ENCODE data around the gene CDK2. TPM values are rescaled to one million over a fixed set of nuclear protein-coding genes. Genes with fewer than 3 reads are reported as not detected.

The CDK2 gene
- total and polyA plus RNA-seq, 9 of the 15 experiments (the other 6 are each of a cell fraction or from before 2014, with no cell fraction given) = 17.4 to 213 (median 109) TPM

DNA sequence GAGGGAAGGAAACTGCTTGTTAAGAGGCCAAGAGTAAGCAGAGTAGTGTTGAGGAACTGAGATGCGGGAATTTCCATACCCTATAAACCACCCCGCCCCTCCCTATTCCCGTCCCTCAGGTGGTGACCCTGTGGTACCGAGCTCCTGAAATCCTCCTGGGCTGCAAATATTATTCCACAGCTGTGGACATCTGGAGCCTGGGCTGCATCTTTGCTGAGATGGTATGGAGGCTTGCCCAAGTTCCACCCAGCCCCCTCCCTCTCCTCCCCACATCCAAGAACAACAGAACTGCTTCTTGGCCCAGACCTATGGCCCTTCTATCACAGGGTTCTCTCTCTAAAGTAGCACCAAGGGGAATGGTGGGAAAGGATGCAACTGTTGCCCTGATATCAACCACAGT, 2.7 kb downstream of the CDK2 start (continued):
- no peak for TF ChIP-seq ARID3B (CRISPR knock-in tag; IDR thresholded peaks at IDR 0.05; ENCODE audit: borderline replicate concordance)
- no peak for TF ChIP-seq MIER1 (IDR thresholded peaks at IDR 0.05; ENCODE audit: low read depth)
- TF ChIP-seq, protein P1, sequence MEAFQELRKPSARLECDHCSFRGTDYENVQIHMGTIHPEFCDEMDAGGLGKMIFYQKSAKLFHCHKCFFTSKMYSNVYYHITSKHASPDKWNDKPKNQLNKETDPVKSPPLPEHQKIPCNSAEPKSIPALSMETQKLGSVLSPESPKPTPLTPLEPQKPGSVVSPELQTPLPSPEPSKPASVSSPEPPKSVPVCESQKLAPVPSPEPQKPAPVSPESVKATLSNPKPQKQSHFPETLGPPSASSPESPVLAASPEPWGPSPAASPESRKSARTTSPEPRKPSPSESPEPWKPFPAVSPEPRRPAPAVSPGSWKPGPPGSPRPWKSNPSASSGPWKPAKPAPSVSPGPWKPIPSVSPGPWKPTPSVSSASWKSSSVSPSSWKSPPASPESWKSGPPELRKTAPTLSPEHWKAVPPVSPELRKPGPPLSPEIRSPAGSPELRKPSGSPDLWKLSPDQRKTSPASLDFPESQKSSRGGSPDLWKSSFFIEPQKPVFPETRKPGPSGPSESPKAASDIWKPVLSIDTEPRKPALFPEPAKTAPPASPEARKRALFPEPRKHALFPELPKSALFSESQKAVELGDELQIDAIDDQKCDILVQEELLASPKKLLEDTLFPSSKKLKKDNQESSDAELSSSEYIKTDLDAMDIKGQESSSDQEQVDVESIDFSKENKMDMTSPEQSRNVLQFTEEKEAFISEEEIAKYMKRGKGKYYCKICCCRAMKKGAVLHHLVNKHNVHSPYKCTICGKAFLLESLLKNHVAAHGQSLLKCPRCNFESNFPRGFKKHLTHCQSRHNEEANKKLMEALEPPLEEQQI (IDR thresholded peaks at IDR 0.05) = no peak
- TF ChIP-seq CBFA2T3 (IDR thresholded peaks at IDR 0.05) = no peak
- TF ChIP-seq, protein P2, sequence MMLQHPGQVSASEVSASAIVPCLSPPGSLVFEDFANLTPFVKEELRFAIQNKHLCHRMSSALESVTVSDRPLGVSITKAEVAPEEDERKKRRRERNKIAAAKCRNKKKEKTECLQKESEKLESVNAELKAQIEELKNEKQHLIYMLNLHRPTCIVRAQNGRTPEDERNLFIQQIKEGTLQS (IDR thresholded peaks at IDR 0.05) = no peak
- TF ChIP-seq, protein P2 (CRISPR knock-in tag; conservative IDR thresholded peaks at IDR 0.05) = no peak
